Caco-2 (cell line): Measurements from ENCODE around the gene XKRX. TPM values are rescaled to one million over a fixed set of nuclear protein-coding genes. Genes with fewer than 3 reads are reported as not detected.

Experiments used
- BruUV-seq: library from RNA; stranded (reverse); fragments of 400-500 nt; replicated peaks from 2 replicates; lab custom pipeline; 2021; lab: Mats Ljungman, UMichigan
- CTCF ChIA-PET: fragments of 300-600 bp; sonication (Branson Sonifier 250); formaldehyde crosslinking; loops from one replicate; lab custom pipeline; 2022; ENCODE audit warnings: antibody characterized with exemption; lab: Charles Lee
- POLR2A ChIA-PET: fragments of 300-600 bp; sonication (Branson Sonifier 250); formaldehyde crosslinking; loops from one replicate; lab custom pipeline; 2022; ENCODE audit warnings: antibody characterized with exemption; lab: Charles Lee
- DNase-seq, 2 experiments: peaks; one replicate each; pipeline versions ENCODE4 v3.0.0 to v3.0.0-alpha.2; 2020 to 2022
- H3K27me3 ChIP-seq: replicated peaks from 2 replicates; pipeline ENCODE4 v1.6.0; 2011; ENCODE audit warnings: low read length; ENCODE audit not compliant: control insufficient read depth, insufficient read depth
- H3K36me3 ChIP-seq: 2 replicates; pipeline ENCODE4 v1.5.1; 2011; ENCODE audit warnings: low read length; ENCODE audit not compliant: control insufficient read depth, insufficient read depth
- H3K4me1 ChIP-seq: fragments of 250-450 bp; sonication (Bioruptor Pico); 2 replicates; pipeline ENCODE4 v1.5.1; 2020; ENCODE audit warnings: mild to moderate bottlenecking
- H3K4me3 ChIP-seq: 2 replicates; pipeline ENCODE4 v1.5.1; 2011; ENCODE audit warnings: low read depth, mild to moderate bottlenecking, control low read depth, low read length
- H3K9me3 ChIP-seq: fragments of 250-450 bp; sonication (Bioruptor Pico); 2 replicates; pipeline ENCODE4 v1.5.1; 2020; ENCODE audit warnings: mild to moderate bottlenecking, moderate library complexity
- H3K27ac Mint-ChIP-seq: one replicate; pipeline ENCODE4 v1.8.0; 2022; ENCODE audit warnings: mixed read lengths; ENCODE audit not compliant: unreplicated experiment
- H3K27me3 Mint-ChIP-seq: one replicate; pipeline ENCODE4 v1.8.0; 2022; ENCODE audit warnings: mixed read lengths; ENCODE audit not compliant: insufficient read depth, unreplicated experiment
- H3K36me3 Mint-ChIP-seq: one replicate; pipeline ENCODE4 v1.8.0; 2022; ENCODE audit warnings: mild to moderate bottlenecking, mixed read lengths; ENCODE audit not compliant: insufficient read depth, unreplicated experiment
- H3K4me1 Mint-ChIP-seq: one replicate; pipeline ENCODE4 v1.8.0; 2022; ENCODE audit warnings: low read depth, mixed read lengths; ENCODE audit not compliant: unreplicated experiment
- H3K4me3 Mint-ChIP-seq: one replicate; pipeline ENCODE4 v1.8.0; 2022; ENCODE audit warnings: mild to moderate bottlenecking, moderate library complexity, mixed read lengths; ENCODE audit not compliant: unreplicated experiment
- H3K9me3 Mint-ChIP-seq: one replicate; pipeline ENCODE4 v1.8.0; 2022; ENCODE audit warnings: mixed read lengths; ENCODE audit not compliant: unreplicated experiment
- CTCF ChIP-seq, 2 experiments: fragments of 200-600 bp in 1 of 2; IDR thresholded peaks; 1 replicate in 1 of 2; 2 replicates in 1 of 2; pipeline versions ENCODE4 v1.5.1 to v1.8.0; 2011 to 2022; ENCODE audit warnings: antibody characterized with exemption in 1 of 2, control low read depth in 1 of 2, inconsistent platforms in 1 of 2, low read depth in 1 of 2, low read length in 1 of 2, mild to moderate bottlenecking in 1 of 2, moderate library complexity in 1 of 2; ENCODE audit not compliant: insufficient read depth in 1 of 2, severe bottlenecking in 1 of 2, unreplicated experiment in 1 of 2
- intact Hi-C: fragments of 100-400 bp; cut with micrococcal nuclease; formaldehyde crosslinking; loops from one replicate; pipeline ENCODE4 v1.10.0; 2022; ENCODE audit not compliant: unreplicated experiment
- total RNA-seq: library from RNA; stranded (reverse); gene quantifications from 2 replicates; pipeline ENCODE4 v1.2.3, GENCODE V29; 2022

XKRX gene
- total RNA-seq, 1 experiment from 2014 or later = 29.7 TPM

GRCh38 chrX:100871594-100872560 lies 56.8 kb downstream of the XKRX start:
- Mint-ChIP-seq H3K4me1 (peaks cover 23% of the 10 kb centered on the region), H3K4me3 (peak overlapping the region; percentile 61), H3K27me3 (no peaks in the 10 kb centered on the region), H3K9me3 (no peaks in the 10 kb centered on the region), H3K36me3 (peaks cover 7% of the 10 kb centered on the region), H3K27ac (peak overlapping the region; percentile 11)
- H3K4me1 ChIP-seq = peaks cover 11% of the 10 kb centered on the region
- DNase-seq = peak in 1 of 2 experiments; percentile 13
- ChIA-PET POLR2A (no interaction called here), CTCF (no interaction called here)
- BruUV-seq = no TSS peak
- no peaks in the 10 kb centered on the region for H3K9me3 ChIP-seq
- no peak overlapping the region for H3K4me3 ChIP-seq
- TF ChIP-seq CTCF (IDR thresholded peaks at IDR 0.05; ENCODE audit: insufficient read depth in 1 of 2, low read depth in 1 of 2, low read length in 1 of 2, severe bottlenecking in 1 of 2, unreplicated experiment in 1 of 2) = no peak
- H3K36me3 ChIP-seq = no peaks in the 10 kb centered on the region
- intact Hi-C loops = loop anchor here (5.0 kb wide), 1 partner anchor 50 kb away; the partner anchor contains the start of gene CSTF2
- H3K27me3 ChIP-seq = no peaks in the 10 kb centered on the region

GRCh38 chrX:100870527-100870926 lies 58.2 kb downstream of the XKRX start:
- Mint-ChIP-seq H3K36me3 (peaks cover 7% of the 10 kb centered on the region), H3K27ac (no peak overlapping the region), H3K4me1 (peaks cover 23% of the 10 kb centered on the region), H3K9me3 (no peaks in the 10 kb centered on the region), H3K27me3 (no peaks in the 10 kb centered on the region), H3K4me3 (no peak overlapping the region)
- no peaks in the 10 kb centered on the region for H3K27me3 ChIP-seq
- no peak for TF ChIP-seq CTCF (IDR thresholded peaks at IDR 0.05; ENCODE audit: insufficient read depth in 1 of 2, low read depth in 1 of 2, low read length in 1 of 2, severe bottlenecking in 1 of 2, unreplicated experiment in 1 of 2)
- no peaks in the 10 kb centered on the region for H3K9me3 ChIP-seq
- H3K36me3 ChIP-seq = no peaks in the 10 kb centered on the region
- ChIA-PET POLR2A (no interaction called here), CTCF (no interaction called here)
- H3K4me1 ChIP-seq = peaks cover 10% of the 10 kb centered on the region
- DNase-seq = no peak
- no TSS peak for BruUV-seq
- no peak overlapping the region for H3K4me3 ChIP-seq
- intact Hi-C loops = loop anchor here (5.0 kb wide), 1 partner anchor 48 kb away; the partner anchor contains the start of gene CSTF2

GRCh38 chrX:100868273-100868672 lies 60.4 kb downstream of the XKRX start:
- Mint-ChIP-seq H3K27ac (no peak overlapping the region), H3K9me3 (no peaks in the 10 kb centered on the region), H3K27me3 (no peaks in the 10 kb centered on the region), H3K36me3 (peaks cover 7% of the 10 kb centered on the region), H3K4me3 (no peak overlapping the region), H3K4me1 (peaks cover 22% of the 10 kb centered on the region)
- H3K9me3 ChIP-seq = no peaks in the 10 kb centered on the region
- ChIA-PET CTCF (no interaction called here), POLR2A (no interaction called here)
- no TSS peak for BruUV-seq
- intact Hi-C loops = no loop called here
- no peaks in the 10 kb centered on the region for H3K27me3 ChIP-seq
- no peaks in the 10 kb centered on the region; the same call in 1 of the 2 replicates for H3K4me1 ChIP-seq
- H3K36me3 ChIP-seq = no peaks in the 10 kb centered on the region
- DNase-seq = no peak
- H3K4me3 ChIP-seq = no peak overlapping the region
- TF ChIP-seq CTCF (IDR thresholded peaks at IDR 0.05; ENCODE audit: insufficient read depth in 1 of 2, low read depth in 1 of 2, low read length in 1 of 2, severe bottlenecking in 1 of 2, unreplicated experiment in 1 of 2) = no peak
